ENCODE data around the gene SHH.
"Not testable (repeated sequence)": the region's sequence is repeated elsewhere in the genome, so short reads cannot be mapped to it uniquely, and the experiment has no call there.

The SHH gene

DNA sequence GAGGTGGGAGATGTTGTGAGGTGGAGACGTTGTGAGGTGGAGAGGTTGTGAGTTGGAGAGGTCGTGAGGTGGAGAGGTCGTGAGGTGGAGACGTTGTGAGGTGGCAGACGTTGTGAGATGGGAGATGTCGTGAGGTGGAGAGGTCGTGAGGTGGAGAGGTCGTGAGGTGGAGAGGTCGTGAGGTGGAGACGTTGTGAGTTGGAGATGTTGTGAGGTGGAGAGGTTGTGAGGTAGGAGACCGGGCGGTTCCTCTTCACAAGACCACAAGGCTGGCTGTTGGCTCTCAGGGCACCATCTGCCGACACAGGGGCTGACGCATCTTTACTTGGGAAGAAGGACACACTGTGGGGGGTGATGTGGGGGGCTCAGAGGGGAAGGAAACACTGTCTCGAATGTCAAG is 34.7 kb upstream of the SHH start:
- H3K9me3 Mint-ChIP-seq = no peaks in the 10 kb centered on the region
- no peak overlapping the region for H3K27ac Mint-ChIP-seq
- DNase-seq (no peak), ATAC-seq (no peak)
- H3K27me3 Mint-ChIP-seq = peaks cover 36% of the 10 kb centered on the region
- no peak overlapping the region for H3K4me3 Mint-ChIP-seq
- no peaks in the 10 kb centered on the region for H3K4me1 Mint-ChIP-seq

- no peak for DNase-seq
- no peak for ATAC-seq
- Mint-ChIP-seq H3K4me1 (no peaks in the 10 kb centered on the region), H3K4me3 (no peak overlapping the region), H3K27ac (no peak overlapping the region), H3K9me3 (no peaks in the 10 kb centered on the region), H3K27me3 (peaks cover 36% of the 10 kb centered on the region)
Measured at GRCh38 chr7:155846156-155846555, 33.9 kb upstream of the SHH start.

GRCh38 chr7:155845226-155845625 is 33.0 kb upstream of the SHH start:
- Mint-ChIP-seq H3K27me3 (peaks cover 36% of the 10 kb centered on the region), H3K27ac (no peak overlapping the region), H3K9me3 (no peaks in the 10 kb centered on the region), H3K4me3 (no peak overlapping the region), H3K4me1 (no peaks in the 10 kb centered on the region)
- ATAC-seq = no peak
- DNase-seq = no peak

DNA sequence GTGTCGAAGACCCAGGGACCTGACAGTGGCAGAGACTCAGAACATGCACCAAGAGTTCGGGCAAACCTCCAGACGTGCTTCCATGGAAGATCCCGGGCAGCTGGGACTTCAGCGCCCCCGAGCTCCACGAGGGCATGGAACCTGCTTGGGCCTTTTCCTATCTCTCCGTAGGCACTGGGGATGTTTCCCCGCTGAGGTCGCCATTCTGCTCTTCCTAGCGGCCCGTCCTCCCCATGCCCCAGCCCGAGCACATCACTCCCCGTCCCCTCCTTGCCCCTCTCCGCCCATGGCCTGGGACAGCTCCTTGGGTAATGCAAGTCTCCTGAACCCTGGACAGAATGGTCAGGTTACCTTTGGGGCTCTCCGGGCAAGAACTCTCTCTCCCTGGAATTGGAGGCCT is 32.3 kb upstream of the SHH start:
- Mint-ChIP-seq H3K27me3 (peaks cover 33% of the 10 kb centered on the region), H3K27ac (no peak overlapping the region), H3K9me3 (no peaks in the 10 kb centered on the region), H3K4me1 (no peaks in the 10 kb centered on the region), H3K4me3 (no peak overlapping the region)
- ATAC-seq = no peak
- no peak for DNase-seq

DNA sequence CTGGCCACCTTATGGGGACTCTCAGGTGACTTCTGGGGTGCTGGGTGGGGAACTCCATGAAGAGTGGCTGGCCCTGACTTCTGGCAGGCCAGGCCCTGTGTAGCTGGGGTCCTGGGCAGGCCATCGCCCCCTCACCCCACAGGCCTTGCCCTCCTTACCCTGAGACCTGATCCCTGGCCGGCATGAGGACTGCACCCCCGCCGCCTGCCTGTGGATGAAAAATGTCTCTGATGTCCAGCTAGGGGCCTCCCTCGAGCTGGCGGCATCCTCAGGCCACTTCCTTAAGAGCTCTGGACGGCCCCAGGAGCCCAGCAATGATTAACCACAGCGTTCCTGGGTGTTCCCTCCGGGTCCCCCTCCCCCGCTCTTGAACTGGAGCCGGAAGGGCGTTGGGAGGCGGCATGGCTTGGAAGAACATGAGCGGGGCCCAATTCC is 31.8 kb upstream of the SHH start:
- no peak for ATAC-seq
- DNase-seq = no peak
- no peaks in the 10 kb centered on the region for H3K4me1 Mint-ChIP-seq
- H3K27ac Mint-ChIP-seq = no peak overlapping the region
- H3K4me3 Mint-ChIP-seq = no peak overlapping the region
- H3K27me3 Mint-ChIP-seq = peaks cover 28% of the 10 kb centered on the region
- H3K9me3 Mint-ChIP-seq = no peaks in the 10 kb centered on the region

- peaks cover 23% of the 10 kb centered on the region for H3K27me3 Mint-ChIP-seq
- DNase-seq = no peak
- H3K4me3 Mint-ChIP-seq = no peak overlapping the region
- H3K4me1 Mint-ChIP-seq = no peaks in the 10 kb centered on the region
- ATAC-seq = no peak
- H3K9me3 Mint-ChIP-seq = no peaks in the 10 kb centered on the region
- no peak overlapping the region for H3K27ac Mint-ChIP-seq
Measured at GRCh38 chr7:155843426-155844018, 31.3 kb upstream of the SHH start.

DNA sequence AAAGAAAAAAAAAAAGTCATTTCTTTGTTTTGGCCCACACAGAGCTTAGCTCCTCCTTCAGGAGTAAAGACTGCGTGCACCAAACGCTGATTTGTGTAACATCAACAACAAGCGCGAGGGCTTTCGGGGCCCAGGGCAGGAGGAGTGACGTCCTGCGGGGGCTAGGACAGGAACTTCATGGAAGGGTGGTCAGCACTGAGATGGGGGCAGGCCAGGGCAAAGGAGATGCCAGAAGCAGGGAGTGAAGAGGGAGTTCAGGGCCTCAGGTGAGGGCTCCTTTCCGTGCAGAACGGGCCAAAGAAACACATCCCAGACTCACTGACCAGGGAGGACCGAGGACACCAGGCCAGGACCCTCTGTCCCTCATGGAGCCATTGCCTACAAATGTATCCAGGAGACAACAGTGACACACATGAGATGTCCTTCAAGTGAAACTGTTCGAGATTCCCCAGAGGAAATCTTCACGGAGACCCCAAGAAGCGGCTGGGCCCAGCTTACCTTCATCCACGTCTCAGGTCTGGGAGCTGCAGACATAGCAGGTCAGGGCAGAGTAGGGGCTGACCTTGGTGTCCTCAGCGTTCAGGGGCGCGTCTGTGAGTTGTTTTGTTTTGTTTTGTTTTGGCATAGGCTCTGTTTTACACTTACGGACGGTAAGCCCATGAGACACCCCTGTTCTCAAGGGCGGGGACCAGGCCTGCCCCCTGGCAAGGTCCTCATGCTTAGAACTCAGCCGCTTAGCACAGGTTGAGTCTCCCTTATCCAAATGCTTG is 30.4 kb upstream of the SHH start:
- Mint-ChIP-seq H3K4me3 (no peak overlapping the region), H3K27me3 (peaks cover 22% of the 10 kb centered on the region), H3K27ac (no peak overlapping the region), H3K4me1 (no peaks in the 10 kb centered on the region), H3K9me3 (no peaks in the 10 kb centered on the region)
- ATAC-seq (no peak), DNase-seq (no peak)

GRCh38 chr7:155840909-155841308 is 28.6 kb upstream of the SHH start:
- DNase-seq = no peak
- Mint-ChIP-seq H3K4me1 (no peaks in the 10 kb centered on the region), H3K27me3 (peaks cover 22% of the 10 kb centered on the region), H3K9me3 (no peaks in the 10 kb centered on the region), H3K27ac (no peak overlapping the region), H3K4me3 (no peak overlapping the region)
- no peak for ATAC-seq

- no peaks in the 10 kb centered on the region for H3K4me1 Mint-ChIP-seq
- no peaks in the 10 kb centered on the region for H3K9me3 Mint-ChIP-seq
Measured at GRCh38 chr7:155840262-155840885, 28.1 kb upstream of the SHH start.

DNA sequence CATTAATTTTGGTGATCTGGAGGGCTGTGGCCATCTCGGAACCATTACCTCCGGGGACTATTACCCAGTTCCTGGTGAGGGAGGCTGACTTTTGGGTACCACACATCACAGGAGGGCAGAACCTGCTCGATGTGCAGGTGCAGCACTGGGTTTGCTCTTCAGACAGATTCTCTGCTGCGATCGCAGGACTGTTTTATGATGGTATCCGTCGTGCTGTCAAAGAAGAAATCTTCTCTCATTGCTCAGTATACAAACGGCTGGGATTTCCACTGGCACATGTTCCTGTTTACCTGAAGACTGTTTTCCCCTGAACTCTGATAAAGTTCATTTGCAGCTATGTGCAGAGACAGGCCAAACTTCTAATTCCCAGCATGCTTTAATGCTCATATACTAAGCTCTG is 27.2 kb upstream of the SHH start:
- H3K27ac Mint-ChIP-seq = no peak overlapping the region
- no peaks in the 10 kb centered on the region for H3K4me1 Mint-ChIP-seq
- no peak for ATAC-seq
- H3K4me3 Mint-ChIP-seq = no peak overlapping the region
- peaks cover 22% of the 10 kb centered on the region for H3K27me3 Mint-ChIP-seq
- no peaks in the 10 kb centered on the region for H3K9me3 Mint-ChIP-seq
- DNase-seq = no peak

More at GRCh38 chr7:155840262-155840885, 28.1 kb upstream of the SHH start:
- H3K27ac Mint-ChIP-seq = no peak overlapping the region
- H3K27me3 Mint-ChIP-seq = peaks cover 22% of the 10 kb centered on the region
- no peak for DNase-seq
- no peak overlapping the region for H3K4me3 Mint-ChIP-seq
- no peak for ATAC-seq

- not testable (repeated sequence) for H3K4me1 Mint-ChIP-seq, H3K9me3 Mint-ChIP-seq, ATAC-seq, DNase-seq, H3K27ac Mint-ChIP-seq, H3K4me3 Mint-ChIP-seq
- peaks cover 22% of the 10 kb centered on the region for H3K27me3 Mint-ChIP-seq
Measured at GRCh38 chr7:155838312-155838711, 26.0 kb upstream of the SHH start.

GRCh38 chr7:155837126-155837479 is 24.8 kb upstream of the SHH start:
- no peak overlapping the region for H3K27ac Mint-ChIP-seq
- no peak for DNase-seq
- no peak overlapping the region for H3K4me3 Mint-ChIP-seq
- no peaks in the 10 kb centered on the region for H3K9me3 Mint-ChIP-seq
- no peak for ATAC-seq
- peaks cover 20% of the 10 kb centered on the region for H3K27me3 Mint-ChIP-seq
- H3K4me1 Mint-ChIP-seq = no peaks in the 10 kb centered on the region

- Mint-ChIP-seq H3K27me3 (peaks cover 14% of the 10 kb centered on the region), H3K27ac (no peak overlapping the region), H3K4me1 (no peaks in the 10 kb centered on the region), H3K4me3 (no peak overlapping the region), H3K9me3 (no peaks in the 10 kb centered on the region)
- ATAC-seq (peak; percentile 42), DNase-seq (no peak)
Measured at GRCh38 chr7:155836216-155837125, 24.2 kb upstream of the SHH start.

GRCh38 chr7:155835446-155836215 is 23.4 kb upstream of the SHH start:
- Mint-ChIP-seq H3K4me3 (no peak overlapping the region), H3K27me3 (peaks cover 11% of the 10 kb centered on the region), H3K27ac (peak overlapping the region in 1 of 2 donors; percentile 72), H3K9me3 (no peaks in the 10 kb centered on the region), H3K4me1 (no peaks in the 10 kb centered on the region)
- no peak for DNase-seq
- ATAC-seq = no peak

GRCh38 chr7:155834486-155835048 is 22.3 kb upstream of the SHH start:
- Mint-ChIP-seq H3K9me3 (no peaks in the 10 kb centered on the region), H3K27me3 (peaks cover 12% of the 10 kb centered on the region), H3K4me1 (no peaks in the 10 kb centered on the region), H3K27ac (no peak overlapping the region), H3K4me3 (no peak overlapping the region)
- no peak for ATAC-seq
- DNase-seq = no peak

Measured in stimulated activated naive CD8-positive, alpha-beta T cell treated with anti-CD3 and anti-CD28 coated beads, Interleukin-15, amount 100 ng/mL, for 72 hours (primary cell).